ENCODE measurements around the gene PNKD.

Gene PNKD

DNA sequence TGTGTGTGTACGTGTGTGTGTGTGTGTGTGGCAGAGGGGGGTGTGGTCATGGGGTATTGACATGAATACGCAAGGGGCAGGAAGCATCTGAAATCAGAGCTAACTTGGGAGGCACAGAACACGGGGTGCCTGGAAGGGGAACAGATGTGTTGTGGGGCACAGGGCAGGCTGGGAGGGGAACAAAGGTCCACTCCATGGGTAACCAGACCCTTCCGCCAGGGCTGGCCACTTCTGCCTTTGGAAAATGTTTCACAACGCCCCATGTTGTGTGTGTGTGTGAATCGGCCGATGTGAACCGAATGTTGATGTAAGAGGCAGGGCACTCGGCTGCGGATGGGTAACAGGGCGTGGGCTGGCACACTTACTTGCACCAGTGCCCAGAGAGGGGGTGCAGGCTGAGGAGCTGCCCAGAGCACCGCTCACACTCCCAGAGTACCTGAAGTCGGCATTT lies 111.6 kb downstream of the PNKD start, which contains the start of gene SLC11A1:
Gene SLC11A1, plus strand, starts transcription at position 358 of the 451 bp plus-strand sequence. CDS start 96 bp downstream, outside the sequence.
- TF ChIP-seq RAD21 (IDR thresholded peaks at IDR 0.05; ENCODE audit: low read depth) (no peak), CEBPB (IDR thresholded peaks at IDR 0.05) (no peak), TAF1 (IDR thresholded peaks at IDR 0.05; ENCODE audit: low read depth) (no peak), NFIC (IDR thresholded peaks at IDR 0.05) (no peak), FOXM1 (IDR thresholded peaks at IDR 0.05; ENCODE audit: borderline replicate concordance, low read depth) (no peak)
- TF ChIP-seq, protein P1, sequence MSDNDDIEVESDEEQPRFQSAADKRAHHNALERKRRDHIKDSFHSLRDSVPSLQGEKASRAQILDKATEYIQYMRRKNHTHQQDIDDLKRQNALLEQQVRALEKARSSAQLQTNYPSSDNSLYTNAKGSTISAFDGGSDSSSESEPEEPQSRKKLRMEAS (IDR thresholded peaks at IDR 0.05), result no peak
- TF ChIP-seq, protein P2, sequence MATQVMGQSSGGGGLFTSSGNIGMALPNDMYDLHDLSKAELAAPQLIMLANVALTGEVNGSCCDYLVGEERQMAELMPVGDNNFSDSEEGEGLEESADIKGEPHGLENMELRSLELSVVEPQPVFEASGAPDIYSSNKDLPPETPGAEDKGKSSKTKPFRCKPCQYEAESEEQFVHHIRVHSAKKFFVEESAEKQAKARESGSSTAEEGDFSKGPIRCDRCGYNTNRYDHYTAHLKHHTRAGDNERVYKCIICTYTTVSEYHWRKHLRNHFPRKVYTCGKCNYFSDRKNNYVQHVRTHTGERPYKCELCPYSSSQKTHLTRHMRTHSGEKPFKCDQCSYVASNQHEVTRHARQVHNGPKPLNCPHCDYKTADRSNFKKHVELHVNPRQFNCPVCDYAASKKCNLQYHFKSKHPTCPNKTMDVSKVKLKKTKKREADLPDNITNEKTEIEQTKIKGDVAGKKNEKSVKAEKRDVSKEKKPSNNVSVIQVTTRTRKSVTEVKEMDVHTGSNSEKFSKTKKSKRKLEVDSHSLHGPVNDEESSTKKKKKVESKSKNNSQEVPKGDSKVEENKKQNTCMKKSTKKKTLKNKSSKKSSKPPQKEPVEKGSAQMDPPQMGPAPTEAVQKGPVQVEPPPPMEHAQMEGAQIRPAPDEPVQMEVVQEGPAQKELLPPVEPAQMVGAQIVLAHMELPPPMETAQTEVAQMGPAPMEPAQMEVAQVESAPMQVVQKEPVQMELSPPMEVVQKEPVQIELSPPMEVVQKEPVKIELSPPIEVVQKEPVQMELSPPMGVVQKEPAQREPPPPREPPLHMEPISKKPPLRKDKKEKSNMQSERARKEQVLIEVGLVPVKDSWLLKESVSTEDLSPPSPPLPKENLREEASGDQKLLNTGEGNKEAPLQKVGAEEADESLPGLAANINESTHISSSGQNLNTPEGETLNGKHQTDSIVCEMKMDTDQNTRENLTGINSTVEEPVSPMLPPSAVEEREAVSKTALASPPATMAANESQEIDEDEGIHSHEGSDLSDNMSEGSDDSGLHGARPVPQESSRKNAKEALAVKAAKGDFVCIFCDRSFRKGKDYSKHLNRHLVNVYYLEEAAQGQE (IDR thresholded peaks at IDR 0.05; ENCODE audit: low read depth), result no peak

DNA sequence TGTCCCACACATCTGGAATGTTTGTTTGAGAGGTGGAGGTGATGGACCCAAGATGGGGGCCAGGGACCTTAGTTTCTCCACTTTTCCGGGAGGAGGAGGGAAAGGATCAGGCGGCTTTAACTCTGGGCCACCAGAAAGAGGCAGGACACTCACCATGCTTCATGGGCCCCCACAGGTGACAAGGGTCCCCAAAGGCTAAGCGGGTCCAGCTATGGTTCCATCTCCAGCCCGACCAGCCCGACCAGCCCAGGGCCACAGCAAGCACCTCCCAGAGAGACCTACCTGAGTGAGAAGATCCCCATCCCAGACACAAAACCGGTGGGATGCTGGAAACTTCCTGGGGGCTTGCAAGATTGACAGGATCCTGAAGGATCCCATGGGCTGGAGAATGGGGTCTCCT lies 112.5 kb downstream of the PNKD start:
- TF ChIP-seq NFIC (IDR thresholded peaks at IDR 0.05), result no peak
- no peak for TF ChIP-seq CREB1 (IDR thresholded peaks at IDR 0.05; ENCODE audit: low read depth)
- no peak for TF ChIP-seq TAF1 (IDR thresholded peaks at IDR 0.05; ENCODE audit: low read depth)
- TF ChIP-seq FOXM1 (IDR thresholded peaks at IDR 0.05; ENCODE audit: borderline replicate concordance, low read depth), result no peak
- TF ChIP-seq CEBPB (IDR thresholded peaks at IDR 0.05), result no peak
- no peak for TF ChIP-seq EP300 (IDR thresholded peaks at IDR 0.05; ENCODE audit: borderline replicate concordance)
- TF ChIP-seq TCF12 (IDR thresholded peaks at IDR 0.05; ENCODE audit: low read depth), result no peak
- TF ChIP-seq TEAD4 (IDR thresholded peaks at IDR 0.05), result no peak
- no peak for TF ChIP-seq ZBTB7A (IDR thresholded peaks at IDR 0.05; ENCODE audit: low read depth)
- no peak for TF ChIP-seq EGR1 (IDR thresholded peaks at IDR 0.05)
- TF ChIP-seq, protein P3, sequence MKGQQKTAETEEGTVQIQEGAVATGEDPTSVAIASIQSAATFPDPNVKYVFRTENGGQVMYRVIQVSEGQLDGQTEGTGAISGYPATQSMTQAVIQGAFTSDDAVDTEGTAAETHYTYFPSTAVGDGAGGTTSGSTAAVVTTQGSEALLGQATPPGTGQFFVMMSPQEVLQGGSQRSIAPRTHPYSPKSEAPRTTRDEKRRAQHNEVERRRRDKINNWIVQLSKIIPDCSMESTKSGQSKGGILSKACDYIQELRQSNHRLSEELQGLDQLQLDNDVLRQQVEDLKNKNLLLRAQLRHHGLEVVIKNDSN (IDR thresholded peaks at IDR 0.05), result no peak
- TF ChIP-seq, protein P2 (IDR thresholded peaks at IDR 0.05; ENCODE audit: low read depth), result no peak
- TF ChIP-seq, protein P1 (IDR thresholded peaks at IDR 0.05), result no peak

DNA sequence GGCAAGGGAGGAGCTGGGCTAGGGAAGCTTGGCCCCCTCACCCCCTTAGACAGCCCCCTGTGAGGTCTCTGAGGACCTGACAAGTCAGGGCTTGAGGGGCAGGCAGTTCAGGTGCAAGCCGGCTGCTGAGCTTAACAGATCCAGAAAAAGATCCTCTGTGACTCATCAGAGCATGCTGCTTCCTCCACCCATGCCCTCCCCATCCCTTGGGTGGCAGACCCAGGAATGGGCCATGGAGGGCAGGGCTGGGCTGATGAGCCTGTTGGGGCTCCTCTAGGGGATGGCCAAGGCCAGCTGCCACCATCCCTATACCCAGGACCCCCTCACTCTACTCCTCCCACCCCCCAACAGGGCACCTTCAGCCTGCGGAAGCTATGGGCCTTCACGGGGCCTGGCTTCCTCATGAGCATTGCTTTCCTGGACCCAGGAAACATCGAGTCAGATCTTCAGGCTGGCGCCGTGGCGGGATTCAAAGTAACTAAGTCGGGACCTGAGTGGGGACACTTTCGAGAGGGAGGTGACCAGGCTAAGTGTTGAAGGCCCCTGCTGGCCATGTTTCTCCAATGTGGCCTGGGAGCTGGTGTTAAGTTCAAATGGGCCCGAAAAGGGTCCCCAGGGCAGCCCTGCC lies 113.7 kb downstream of the PNKD start:
- TF ChIP-seq, protein P2 (IDR thresholded peaks at IDR 0.05; ENCODE audit: low read depth), result no peak
- TF ChIP-seq ZBTB7A (IDR thresholded peaks at IDR 0.05; ENCODE audit: low read depth) (no peak), TAF1 (IDR thresholded peaks at IDR 0.05; ENCODE audit: low read depth) (no peak), CREB1 (IDR thresholded peaks at IDR 0.05; ENCODE audit: low read depth) (no peak), TEAD4 (IDR thresholded peaks at IDR 0.05) (no peak), RAD21 (IDR thresholded peaks at IDR 0.05; ENCODE audit: low read depth) (no peak), FOXM1 (IDR thresholded peaks at IDR 0.05; ENCODE audit: borderline replicate concordance, low read depth) (no peak), TCF12 (IDR thresholded peaks at IDR 0.05; ENCODE audit: low read depth) (no peak), YY1 (IDR thresholded peaks at IDR 0.05; ENCODE audit: low read depth) (no peak), EGR1 (IDR thresholded peaks at IDR 0.05) (no peak)
- TF ChIP-seq, protein P3 (IDR thresholded peaks at IDR 0.05), result no peak
- TF ChIP-seq, protein P1 (IDR thresholded peaks at IDR 0.05), result no peak

DNA sequence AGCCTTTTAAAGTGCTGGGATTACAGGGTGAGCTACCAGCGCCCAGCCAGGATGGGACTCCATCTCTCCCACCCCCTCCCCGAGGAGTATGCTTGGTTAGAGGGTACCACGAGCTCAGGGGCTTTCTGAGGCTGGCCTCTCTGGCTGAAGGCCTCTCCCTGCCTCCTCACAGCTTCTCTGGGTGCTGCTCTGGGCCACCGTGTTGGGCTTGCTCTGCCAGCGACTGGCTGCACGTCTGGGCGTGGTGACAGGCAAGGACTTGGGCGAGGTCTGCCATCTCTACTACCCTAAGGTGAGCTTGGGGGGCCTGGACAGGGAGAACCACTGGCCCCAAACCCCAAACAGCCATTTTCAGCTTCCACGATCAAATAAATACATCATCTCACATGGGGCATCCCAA lies 114.7 kb downstream of the PNKD start:
- TF ChIP-seq, protein P3 (IDR thresholded peaks at IDR 0.05), result no peak
- no peak for TF ChIP-seq CREB1 (IDR thresholded peaks at IDR 0.05; ENCODE audit: low read depth)
